ENCODE measurements around the gene RAPGEFL1. TPM values are rescaled to one million over a fixed set of nuclear protein-coding genes. Genes with fewer than 3 reads are reported as not detected.

Gene RAPGEFL1
- total RNA-seq, 3 donors from 2014 or later (not counting 1 experiment from before 2014, with no cell fraction given): 4.7 to 9.0 (median 6.7) TPM

DNA sequence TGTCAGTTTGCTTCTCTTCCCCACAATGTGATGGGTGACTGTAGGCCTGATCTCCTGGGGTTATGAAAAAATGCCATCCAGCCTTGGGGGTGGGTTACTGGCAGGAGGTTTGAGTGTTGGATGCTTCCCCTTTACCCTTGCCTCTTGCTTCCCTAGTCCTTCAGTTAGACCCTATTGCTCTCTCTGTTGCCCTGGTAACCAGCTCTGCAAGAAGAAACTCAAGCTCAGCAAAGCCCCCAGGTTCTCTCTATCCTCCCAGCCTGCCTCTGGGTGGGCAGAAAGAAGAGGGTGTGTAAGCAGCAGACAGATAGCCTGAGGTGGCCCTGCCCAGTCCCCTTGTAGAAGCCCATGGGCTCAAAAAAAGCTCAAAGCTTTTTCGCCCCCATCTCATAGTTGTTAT lies 2.8 kb upstream of the RAPGEFL1 start:
- 96% methylated on average over 1 of the region's 1 CpG for WGBS (ENCODE audit: insufficient coverage)
- H3K9me3 Mint-ChIP-seq: no peaks in the 10 kb centered on the region
- H3K27ac Mint-ChIP-seq: peak overlapping the region in 1 of 2 donors; percentile 26

DNA sequence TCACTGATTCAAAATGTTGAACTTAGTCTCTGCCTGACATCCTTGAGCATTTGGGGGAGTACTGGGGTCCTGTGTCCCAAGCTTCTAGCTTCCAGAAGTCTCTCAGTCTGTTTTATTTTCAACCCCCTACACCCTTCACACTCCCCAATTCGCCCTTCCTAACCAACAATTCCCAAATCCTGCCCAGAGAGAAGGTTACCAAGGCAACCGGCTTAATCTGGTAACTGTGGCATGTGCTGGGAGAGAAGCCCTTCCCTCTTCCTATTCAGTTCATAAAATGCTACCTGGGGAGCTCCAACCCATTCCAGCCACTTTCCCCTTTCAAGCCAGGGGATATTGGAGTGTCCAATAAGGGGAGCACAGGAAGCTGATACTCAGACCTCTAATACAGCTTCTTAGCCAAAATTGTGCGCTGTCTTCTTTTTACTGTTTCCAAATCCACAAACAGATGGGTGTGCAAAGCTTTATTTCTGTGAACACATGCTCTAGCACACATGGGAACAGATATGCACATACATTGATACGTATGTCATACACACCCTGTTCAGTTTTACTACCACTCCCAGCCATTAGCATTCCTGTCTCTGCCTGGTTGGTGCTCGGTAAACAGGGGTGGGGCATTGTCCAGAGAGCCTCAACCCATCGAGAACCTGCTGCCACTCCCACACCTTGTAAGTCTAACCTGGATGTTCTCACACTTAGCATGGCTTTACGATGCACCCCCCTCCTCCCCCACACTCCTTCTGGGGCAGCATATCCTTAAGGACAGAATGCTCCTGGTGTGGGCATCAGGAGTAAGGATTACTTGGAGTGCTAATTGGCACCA lies 1.1 kb upstream of the RAPGEFL1 start:
- peaks cover 13% of the 10 kb centered on the region for H3K36me3 ChIP-seq (ENCODE audit: control insufficient read depth, insufficient read depth, low read length)
- peak overlapping the region; percentile 57 for H3K4me3 Mint-ChIP-seq
- peaks cover 17% of the 10 kb centered on the region for H3K4me1 ChIP-seq (ENCODE audit: control insufficient read depth, insufficient read depth, low read length)
- no peak overlapping the region for H3K27ac Mint-ChIP-seq
- DNase-seq (no peak), ATAC-seq (no peak)
- 95% methylated on average over 7 of the region's 7 CpGs for WGBS (ENCODE audit: insufficient coverage)
- no peak overlapping the region for H3K27ac ChIP-seq (ENCODE audit: low read length)
- H3K9me3 Mint-ChIP-seq: no peaks in the 10 kb centered on the region
- H3K27me3 ChIP-seq (ENCODE audit: control insufficient read depth, insufficient read depth, low read length): peaks cover 2% of the 10 kb centered on the region
- peaks cover 0 to 4% of the 10 kb centered on the region in 2 donors for H3K27me3 Mint-ChIP-seq (ENCODE audit: low read depth in 2 of 2)
- peaks cover 5% of the 10 kb centered on the region for H3K36me3 Mint-ChIP-seq
- H3K4me3 ChIP-seq (ENCODE audit: low read length): no peak overlapping the region
- intact Hi-C loops (cut with micrococcal nuclease): no loop called here
- TF ChIP-seq, protein P1, sequence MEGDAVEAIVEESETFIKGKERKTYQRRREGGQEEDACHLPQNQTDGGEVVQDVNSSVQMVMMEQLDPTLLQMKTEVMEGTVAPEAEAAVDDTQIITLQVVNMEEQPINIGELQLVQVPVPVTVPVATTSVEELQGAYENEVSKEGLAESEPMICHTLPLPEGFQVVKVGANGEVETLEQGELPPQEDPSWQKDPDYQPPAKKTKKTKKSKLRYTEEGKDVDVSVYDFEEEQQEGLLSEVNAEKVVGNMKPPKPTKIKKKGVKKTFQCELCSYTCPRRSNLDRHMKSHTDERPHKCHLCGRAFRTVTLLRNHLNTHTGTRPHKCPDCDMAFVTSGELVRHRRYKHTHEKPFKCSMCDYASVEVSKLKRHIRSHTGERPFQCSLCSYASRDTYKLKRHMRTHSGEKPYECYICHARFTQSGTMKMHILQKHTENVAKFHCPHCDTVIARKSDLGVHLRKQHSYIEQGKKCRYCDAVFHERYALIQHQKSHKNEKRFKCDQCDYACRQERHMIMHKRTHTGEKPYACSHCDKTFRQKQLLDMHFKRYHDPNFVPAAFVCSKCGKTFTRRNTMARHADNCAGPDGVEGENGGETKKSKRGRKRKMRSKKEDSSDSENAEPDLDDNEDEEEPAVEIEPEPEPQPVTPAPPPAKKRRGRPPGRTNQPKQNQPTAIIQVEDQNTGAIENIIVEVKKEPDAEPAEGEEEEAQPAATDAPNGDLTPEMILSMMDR (IDR thresholded peaks at IDR 0.05): no peak
- H3K9me3 ChIP-seq (ENCODE audit: control insufficient read depth, insufficient read depth, low read length): no peaks in the 10 kb centered on the region
- H3K4me1 Mint-ChIP-seq: peaks cover 0 to 10% of the 10 kb centered on the region in 2 donors

More for the DNA sequence above, 2.8 kb upstream of the RAPGEFL1 start:
- Histone ChIP-seq H3K36me3 (ENCODE audit: control insufficient read depth, insufficient read depth, low read length) (peaks cover 26% of the 10 kb centered on the region), H3K9me3 (ENCODE audit: control insufficient read depth, insufficient read depth, low read length) (no peaks in the 10 kb centered on the region), H3K27me3 (ENCODE audit: control insufficient read depth, insufficient read depth, low read length) (peaks cover 2% of the 10 kb centered on the region), H3K4me1 (ENCODE audit: control insufficient read depth, insufficient read depth, low read length) (peaks cover 17% of the 10 kb centered on the region), H3K27ac (ENCODE audit: low read length) (no peak overlapping the region), H3K4me3 (ENCODE audit: low read length) (no peak overlapping the region)
- Mint-ChIP-seq H3K4me1 (peaks cover 0 to 10% of the 10 kb centered on the region in 2 donors), H3K4me3 (no peak overlapping the region), H3K27me3 (ENCODE audit: low read depth in 2 of 2) (peaks cover 0 to 4% of the 10 kb centered on the region in 2 donors), H3K36me3 (peaks cover 9% of the 10 kb centered on the region)
- intact Hi-C loops (cut with micrococcal nuclease): no loop called here
- TF ChIP-seq, protein P1 (IDR thresholded peaks at IDR 0.05): no peak
- no peak for DNase-seq
- ATAC-seq: no peak

DNA sequence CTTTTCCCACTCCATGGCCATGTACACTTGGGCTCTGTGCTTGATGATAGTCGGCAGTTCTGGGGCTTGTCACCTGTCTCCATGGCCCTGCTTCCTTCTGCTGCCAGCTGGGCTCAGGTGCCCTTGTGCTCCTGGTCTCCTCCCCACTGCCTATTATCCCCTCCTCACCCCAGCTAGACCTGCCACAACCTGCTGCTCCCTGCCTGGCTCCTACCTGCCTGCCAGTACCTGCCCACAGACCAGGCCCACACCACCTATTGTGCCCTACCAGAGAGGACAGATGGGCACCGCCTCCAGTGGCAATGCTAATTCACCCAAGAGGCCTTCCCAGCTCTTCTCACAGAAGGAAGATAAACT lies 538 bp upstream of the RAPGEFL1 start:
- peak overlapping the region in 1 of 2 donors; percentile 29 for H3K27ac Mint-ChIP-seq
- TF ChIP-seq, protein P1 (IDR thresholded peaks at IDR 0.05): no peak
- Histone ChIP-seq H3K9me3 (ENCODE audit: control insufficient read depth, insufficient read depth, low read length) (no peaks in the 10 kb centered on the region), H3K27me3 (ENCODE audit: control insufficient read depth, insufficient read depth, low read length) (peaks cover 2% of the 10 kb centered on the region), H3K27ac (ENCODE audit: low read length) (no peak overlapping the region), H3K4me1 (ENCODE audit: control insufficient read depth, insufficient read depth, low read length) (peaks cover 17% of the 10 kb centered on the region), H3K36me3 (ENCODE audit: control insufficient read depth, insufficient read depth, low read length) (peaks cover 7% of the 10 kb centered on the region), H3K4me3 (ENCODE audit: low read length) (no peak overlapping the region)
- 85% methylated on average over 2 of the region's 2 CpGs for WGBS (ENCODE audit: insufficient coverage)
- H3K4me1 Mint-ChIP-seq: peaks cover 0 to 10% of the 10 kb centered on the region in 2 donors
- no peaks in the 10 kb centered on the region for H3K9me3 Mint-ChIP-seq
- peak overlapping the region; percentile 57 for H3K4me3 Mint-ChIP-seq
- no peaks in the 10 kb centered on the region for H3K36me3 Mint-ChIP-seq
- ATAC-seq (no peak), DNase-seq (no peak)
- peaks cover 0 to 4% of the 10 kb centered on the region in 2 donors for H3K27me3 Mint-ChIP-seq (ENCODE audit: low read depth in 2 of 2)
- intact Hi-C loops (cut with micrococcal nuclease): no loop called here
